Activated CD8-positive, alpha-beta memory T cell treated with anti-CD3 and anti-CD28 coated beads for 24 hours (primary cell): ENCODE data around the gene ULBP1.

Source experiments
- DNase-seq: peaks from one replicate; pipeline ENCODE4 v3.0.0-alpha.2; 2020

The ULBP1 gene, protein sequence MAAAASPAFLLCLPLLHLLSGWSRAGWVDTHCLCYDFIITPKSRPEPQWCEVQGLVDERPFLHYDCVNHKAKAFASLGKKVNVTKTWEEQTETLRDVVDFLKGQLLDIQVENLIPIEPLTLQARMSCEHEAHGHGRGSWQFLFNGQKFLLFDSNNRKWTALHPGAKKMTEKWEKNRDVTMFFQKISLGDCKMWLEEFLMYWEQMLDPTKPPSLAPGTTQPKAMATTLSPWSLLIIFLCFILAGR

DNA sequence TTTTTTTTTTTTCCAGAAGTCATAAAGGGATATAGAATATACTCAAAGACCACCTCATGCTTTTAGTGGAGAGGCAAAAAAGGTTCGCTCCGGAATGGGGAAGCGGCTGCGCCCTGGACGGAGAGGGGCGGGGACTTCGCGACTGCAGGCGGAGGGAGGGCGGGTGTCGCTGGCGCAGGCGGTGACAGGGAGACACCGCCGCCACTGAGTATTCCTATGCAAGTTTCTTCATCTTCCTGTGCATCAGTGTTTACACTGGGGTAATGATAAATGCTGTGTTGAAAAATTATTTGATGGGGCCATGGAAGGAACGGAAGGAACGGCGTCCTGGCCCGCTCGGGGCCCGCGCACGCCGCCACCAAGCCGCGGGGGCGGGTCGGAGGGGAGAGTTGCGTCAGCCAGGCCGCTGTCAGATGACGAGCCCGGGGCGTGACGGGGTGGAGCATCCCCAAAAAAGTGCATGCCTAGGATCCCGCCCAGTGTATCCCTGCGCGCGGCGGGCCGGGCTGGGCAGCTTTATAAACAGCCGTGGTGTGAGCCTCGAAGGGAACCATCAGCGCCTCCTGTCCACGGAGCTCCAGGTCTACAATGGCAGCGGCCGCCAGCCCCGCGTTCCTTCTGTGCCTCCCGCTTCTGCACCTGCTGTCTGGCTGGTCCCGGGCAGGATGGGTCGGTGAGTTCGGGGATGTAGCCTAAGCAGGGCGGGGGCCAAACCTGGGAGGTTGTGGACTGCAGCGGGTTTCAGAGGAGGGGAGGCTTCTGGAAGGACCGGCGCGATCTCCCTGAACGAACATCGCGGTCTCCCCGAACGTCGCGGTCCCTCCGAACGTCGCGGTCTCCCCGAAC, at the start of gene ULBP1:
TSS of gene ULBP1 (plus strand) at position 482 of the 846 bp plus-strand sequence. CDS start at position 589, 107 bp downstream.
- peak; percentile 92 for DNase-seq

DNA sequence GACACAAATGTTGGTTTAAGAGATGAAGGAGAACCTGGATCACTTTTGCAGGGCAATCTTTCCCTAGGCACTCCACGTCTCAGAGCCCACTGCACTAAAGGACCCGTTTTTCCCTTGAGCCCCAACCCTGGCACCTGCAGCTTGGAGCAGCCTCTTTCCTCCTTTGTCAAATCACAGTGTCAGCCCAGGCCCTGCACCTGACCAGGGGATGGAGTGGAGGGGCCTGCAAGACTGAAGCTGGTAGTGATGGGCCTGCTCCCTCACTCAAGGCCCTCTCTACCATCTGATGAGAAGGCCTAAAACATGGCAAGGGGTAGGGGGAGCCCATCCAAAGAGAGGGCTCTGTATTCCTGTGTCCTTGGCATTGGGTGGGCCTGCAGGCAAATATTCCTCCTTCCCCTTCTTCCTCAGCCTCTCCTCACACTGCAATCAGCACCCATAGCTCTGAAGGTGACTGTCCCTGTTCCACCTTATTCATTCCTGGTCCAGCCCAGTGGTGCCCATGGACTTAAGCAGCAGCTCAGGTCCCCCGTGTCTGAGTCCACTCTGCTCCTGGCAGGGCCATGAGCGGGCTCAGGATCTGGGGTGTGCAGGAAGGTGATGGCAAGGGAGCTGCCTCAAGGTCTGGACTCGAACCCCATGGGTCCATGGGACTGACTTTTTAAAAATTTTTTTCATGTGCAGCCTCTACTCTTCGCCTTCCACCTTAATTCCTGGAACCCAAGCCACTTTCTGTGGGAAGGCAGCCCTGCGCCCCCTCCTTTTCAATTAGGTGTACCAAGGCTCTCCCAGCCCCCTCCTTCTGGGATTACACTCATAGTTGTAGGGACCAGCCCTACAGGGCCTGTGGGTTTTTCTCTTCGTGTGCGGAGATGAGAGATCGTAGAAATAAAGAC, 47.5 kb upstream of the ULBP1 start:
- DNase-seq: peak; percentile 44

- peak; percentile 42 for DNase-seq
Measured at GRCh38 chr6:149917679-149918078, 46.1 kb upstream of the ULBP1 start.

DNA sequence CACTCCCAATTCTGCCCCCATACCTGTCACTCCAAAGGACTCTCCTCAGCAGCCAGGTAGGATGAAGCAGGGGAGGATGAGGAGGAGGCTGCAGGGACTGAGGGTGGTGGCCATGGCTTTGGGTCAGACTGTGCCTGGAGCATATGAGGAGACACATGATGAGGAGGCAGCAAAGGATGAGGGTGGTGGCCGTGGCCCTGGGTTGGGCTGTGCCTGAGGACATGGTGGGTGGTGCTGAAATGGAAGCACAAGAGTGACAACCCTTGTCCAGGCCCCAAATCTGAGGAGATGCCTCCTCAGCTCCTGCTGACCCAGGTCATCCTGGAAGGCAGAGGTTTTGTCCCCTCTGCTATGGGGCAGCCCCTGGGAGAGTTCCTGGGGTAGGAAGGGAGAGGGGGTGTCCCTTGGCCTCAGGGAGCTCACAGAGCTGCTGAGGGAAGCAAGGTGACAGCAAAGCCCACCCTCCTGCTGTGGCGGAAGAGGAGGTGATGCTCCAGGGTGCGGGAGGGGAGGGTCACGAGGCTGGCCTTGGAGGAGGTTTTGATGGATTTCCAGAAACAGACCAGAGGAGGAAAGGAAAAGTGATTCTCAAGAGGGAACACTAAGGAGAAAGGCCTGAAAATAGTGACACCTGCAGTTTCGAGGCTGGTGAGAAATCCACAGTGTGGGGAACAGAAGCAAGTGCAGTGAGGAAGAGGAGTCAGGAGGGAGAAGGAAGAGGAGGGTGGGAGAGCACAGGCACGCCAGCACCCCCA, 45.4 kb upstream of the ULBP1 start:
- DNase-seq: peak; percentile 42

DNA sequence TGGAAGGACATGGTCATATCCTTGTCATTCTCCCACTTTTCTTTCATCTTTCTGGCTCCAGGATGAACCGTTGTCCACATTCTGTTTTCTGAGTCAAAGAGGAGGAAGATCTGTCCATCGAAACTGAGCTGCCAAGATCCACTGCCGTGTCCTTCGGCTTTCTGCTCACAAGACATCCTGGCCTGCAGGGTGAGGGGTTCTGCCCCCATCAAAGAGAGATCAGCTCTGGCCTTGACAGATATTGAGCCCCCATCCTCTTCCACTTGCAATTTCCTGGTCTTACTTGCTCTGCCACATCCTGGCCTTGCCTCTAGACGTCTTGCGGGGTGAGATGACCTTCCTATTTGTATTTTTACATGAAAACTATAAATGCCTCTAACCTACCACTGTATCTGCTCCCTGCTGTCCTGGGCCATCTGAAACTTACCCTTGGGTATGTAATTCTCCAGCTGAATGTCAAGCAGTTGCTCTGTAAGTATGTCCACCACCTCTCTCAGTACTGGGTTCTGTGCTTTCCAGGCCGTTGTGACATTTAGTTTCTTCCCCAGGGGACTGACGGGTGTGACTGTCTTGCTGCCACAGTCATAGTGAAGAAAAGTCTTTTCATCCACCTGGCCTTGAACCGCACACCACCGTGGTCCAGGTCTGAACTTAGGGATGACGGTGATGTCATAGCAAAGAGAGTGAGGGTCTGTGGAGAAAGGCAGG, 44.5 kb upstream of the ULBP1 start:
- DNase-seq: peak; percentile 41

- DNase-seq: peak; percentile 28
Measured at GRCh38 chr6:149919834-149920225, 43.9 kb upstream of the ULBP1 start.

GRCh38 chr6:149921361-149921760, 42.4 kb upstream of the ULBP1 start:
- DNase-seq: peak; percentile 53

DNA sequence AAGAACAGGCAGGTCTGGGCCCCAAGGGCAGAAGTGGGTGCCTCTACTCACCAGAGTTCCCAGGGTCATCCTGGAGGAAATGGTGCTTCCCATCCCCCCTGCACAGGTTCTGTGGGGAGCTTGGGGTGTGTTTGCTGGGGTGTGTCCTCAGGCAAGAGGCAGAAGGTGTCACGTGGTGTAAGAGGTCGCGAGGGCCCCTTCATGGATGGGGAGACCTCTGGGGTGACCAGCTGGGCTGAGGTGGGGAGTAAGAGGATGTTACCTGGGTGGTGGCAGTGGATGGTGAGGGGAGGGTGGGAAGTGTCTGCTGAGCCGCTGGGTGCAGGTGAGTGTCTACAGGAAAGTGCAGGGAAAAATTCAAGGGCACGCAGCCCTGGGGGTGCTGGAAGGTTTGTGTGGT, 41.7 kb upstream of the ULBP1 start:
- peak; percentile 56 for DNase-seq

GRCh38 chr6:149922642-149923326, 41.0 kb upstream of the ULBP1 start, which contains the start of gene RAET1G:
Gene RAET1G, minus strand, starts transcription at chr6:149923121. Its CDS starts 111 bp downstream, at chr6:149923010.
- peak; percentile 86 for DNase-seq

DNA sequence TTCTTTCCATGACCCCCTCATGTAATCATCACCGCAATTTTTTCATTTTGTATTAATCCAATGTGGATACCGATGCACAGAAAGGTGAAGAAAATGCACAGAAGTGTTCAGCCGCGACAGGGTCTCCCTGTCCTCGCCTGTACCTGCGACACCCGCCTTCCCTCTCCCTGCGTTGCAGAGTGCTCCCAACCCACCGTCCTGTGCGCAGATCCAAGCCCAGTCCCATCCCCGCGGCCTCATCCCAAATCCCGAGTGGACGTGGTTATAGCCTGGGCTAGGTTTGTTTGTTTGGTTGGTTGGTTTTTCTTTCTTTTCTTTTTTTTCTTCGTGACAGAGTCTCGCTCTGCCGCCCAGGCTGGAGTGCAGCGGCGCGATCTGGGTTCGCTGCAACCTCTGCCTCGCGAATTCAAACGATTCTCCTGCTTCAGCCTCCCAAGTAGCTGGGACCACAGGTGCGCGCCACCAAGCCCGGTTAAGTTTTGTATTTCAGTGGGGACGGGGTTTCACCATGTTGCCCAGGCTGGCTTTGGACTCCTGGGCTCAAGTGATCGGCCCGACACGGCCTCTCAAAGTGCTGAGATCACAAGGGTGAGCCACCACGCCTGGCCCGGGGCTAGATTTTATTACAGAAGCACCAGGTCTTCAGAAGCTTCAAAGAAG, 40.3 kb upstream of the ULBP1 start:
- no peak for DNase-seq

- peak; percentile 56 for DNase-seq
Measured at GRCh38 chr6:149924206-149924932, 39.4 kb upstream of the ULBP1 start.

DNA sequence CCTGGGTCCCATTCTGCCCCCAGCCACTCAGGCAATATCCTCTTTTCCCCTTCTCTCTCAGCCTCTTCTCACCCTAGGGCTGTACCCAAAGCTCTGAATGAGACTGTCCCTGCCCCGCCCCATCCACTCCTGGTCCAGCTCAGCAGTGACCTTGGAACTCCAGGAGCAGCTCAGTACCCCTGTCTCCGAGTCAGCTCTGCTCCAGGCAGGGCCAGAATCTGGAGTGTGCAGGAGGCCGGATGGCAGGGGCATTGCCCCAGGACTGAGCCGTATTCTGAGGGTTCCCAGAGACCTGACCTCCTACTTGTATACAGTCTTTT, 38.9 kb upstream of the ULBP1 start:
- no peak for DNase-seq

- DNase-seq: peak; percentile 61
Measured at GRCh38 chr6:149925253-149925973, 38.3 kb upstream of the ULBP1 start.

- DNase-seq: peak; percentile 89
Measured at GRCh38 chr6:149925974-149926777, 37.6 kb upstream of the ULBP1 start.

- DNase-seq: peak; percentile 30
Measured at GRCh38 chr6:149927025-149927424, 36.7 kb upstream of the ULBP1 start.

- peak; percentile 56 for DNase-seq
Measured at GRCh38 chr6:149929422-149929821, 34.3 kb upstream of the ULBP1 start.

DNA sequence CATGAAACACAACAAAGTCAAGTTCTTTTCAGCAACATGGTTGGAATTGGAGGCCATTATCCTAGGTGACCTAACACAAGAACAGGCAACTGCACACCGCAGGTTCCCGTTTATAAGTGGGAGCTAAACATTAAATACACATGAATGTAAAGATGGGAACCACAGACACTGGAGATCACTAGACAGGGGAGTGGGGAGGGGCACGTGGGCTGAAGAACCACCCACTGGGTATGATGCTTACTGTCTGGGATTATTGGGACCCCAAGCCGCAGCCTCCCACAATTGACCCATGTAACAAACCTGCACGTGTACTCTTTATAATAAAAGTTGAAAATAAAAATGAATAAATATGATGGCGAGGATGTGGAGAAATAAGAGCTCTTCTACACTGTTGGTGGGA, 32.2 kb upstream of the ULBP1 start:
- DNase-seq: no peak

- DNase-seq: peak; percentile 41
Measured at GRCh38 chr6:149933036-149933435, 30.7 kb upstream of the ULBP1 start.
